Measurements from ENCODE around the gene MTUS2. TPM values are rescaled to one million over a fixed set of nuclear protein-coding genes. Genes with fewer than 3 reads are reported as not detected.
A peak's percentile ranks its signal among the peaks of the same experiment; 100 is the strongest.

Gene MTUS2
- total and polyA plus RNA-seq, 2 donors (not counting 3 experiments of a cell fraction or from before 2014, with no cell fraction given) = not detected

GRCh38 chr13:28819735-28820098 lies 422 bp upstream of the MTUS2 start:
- no peak overlapping the region for H3K4me3 ChIP-seq (replicated peaks in 1 of 3; ENCODE audit: insufficient read depth in 1 of 3, low read depth in 1 of 3, low read length in 3 of 3)

GRCh38 chr13:28822151-28822550 lies 2.0 kb downstream of the MTUS2 start:
- no peak for FAIRE-seq
- POLR2A ChIA-PET = no interaction called here

More at GRCh38 chr13:28819735-28820098, 422 bp upstream of the MTUS2 start:
- Histone ChIP-seq H3K36me3 (ENCODE audit: control insufficient read depth in 2 of 2, extremely low read depth in 1 of 2, insufficient read depth in 2 of 2, low read length in 2 of 2) (no peaks in the 10 kb centered on the region), H3K79me2 (ENCODE audit: control insufficient read depth, insufficient read depth, low read length) (no peaks in the 10 kb centered on the region), H3K9me1 (replicated peaks; ENCODE audit: control insufficient read depth, extremely low read depth, insufficient read depth, low read length) (no peaks in the 10 kb centered on the region), H3K4me1 (ENCODE audit: control insufficient read depth, extremely low read depth, insufficient read depth, low read length) (peaks cover 10% of the 10 kb centered on the region), H4K20me1 (replicated peaks; ENCODE audit: control insufficient read depth, extremely low read depth, insufficient read depth, low read length) (no peaks in the 10 kb centered on the region), H2AFZ (ENCODE audit: low read depth, low read length) (peak overlapping the region; percentile 53), H3K27ac (ENCODE audit: insufficient read depth, low read depth, low read length) (no peak overlapping the region), H3K27me3 (ENCODE audit: control insufficient read depth in 2 of 2, insufficient read depth in 2 of 2, low read length in 2 of 2) (peaks cover 19 to 34% of the 10 kb centered on the region in 2 experiments), H3K4me2 (ENCODE audit: insufficient read depth, low read length) (no peak overlapping the region), H3K9me3 (replicated peaks; ENCODE audit: control insufficient read depth, insufficient read depth, low read length) (no peaks in the 10 kb centered on the region), H3K9ac (replicated peaks; ENCODE audit: extremely low read depth, insufficient read depth, low read length) (no peak overlapping the region)
- FAIRE-seq (no peak), DNase-seq (ENCODE audit: low read depth, low spot score) (peak; percentile 40)
- intact Hi-C loops (cut with micrococcal nuclease) = loop anchor here (5.0 kb wide), 1 partner anchor 543 kb away; no protein-coding TSS in a partner anchor
- TF ChIP-seq JUN (IDR thresholded peaks at IDR 0.05; ENCODE audit: borderline replicate concordance, insufficient read depth, insufficient read length, low read depth) (no peak), CTCF (IDR thresholded peaks at IDR 0.05; ENCODE audit: extremely low read depth in 1 of 2, insufficient read depth in 1 of 2, low read depth in 1 of 2, low read length in 2 of 2) (peak in 1 of 2 donors; percentile 45)
- ChIA-PET CTCF (interaction anchor here (0.6 to 1.7 kb wide), 7 partner anchors 20 to 551 kb away, joined by 3 to 6 read pairs (median 4); partner anchors contain the start of gene SLC46A3), POLR2A (no interaction called here)
- dilution Hi-C loops (cut with MboI; ENCODE audit: extremely low pct_ligation_motif_present, low sequenced_read_pairs) = no loop called here
- BruUV-seq (replicated peaks) = no TSS peak

More at GRCh38 chr13:28822151-28822550, 2.0 kb downstream of the MTUS2 start:
- no TSS peak for BruUV-seq (replicated peaks)
- dilution Hi-C loops (cut with MboI; ENCODE audit: extremely low pct_ligation_motif_present, low sequenced_read_pairs) (no loop called here), intact Hi-C loops (cut with micrococcal nuclease) (loop anchor here (5.0 kb wide), 1 partner anchor 540 kb away; no protein-coding TSS in a partner anchor)
- Histone ChIP-seq H3K4me3 (replicated peaks in 1 of 3; ENCODE audit: insufficient read depth in 1 of 3, low read depth in 1 of 3, low read length in 3 of 3) (no peak overlapping the region), H3K79me2 (ENCODE audit: control insufficient read depth, insufficient read depth, low read length) (no peaks in the 10 kb centered on the region), H3K4me2 (ENCODE audit: insufficient read depth, low read length) (no peak overlapping the region), H3K9ac (replicated peaks; ENCODE audit: extremely low read depth, insufficient read depth, low read length) (no peak overlapping the region), H2AFZ (ENCODE audit: low read depth, low read length) (no peak overlapping the region), H3K36me3 (ENCODE audit: control insufficient read depth in 2 of 2, extremely low read depth in 1 of 2, insufficient read depth in 2 of 2, low read length in 2 of 2) (no peaks in the 10 kb centered on the region), H3K9me3 (replicated peaks; ENCODE audit: control insufficient read depth, insufficient read depth, low read length) (no peaks in the 10 kb centered on the region), H4K20me1 (replicated peaks; ENCODE audit: control insufficient read depth, extremely low read depth, insufficient read depth, low read length) (no peaks in the 10 kb centered on the region), H3K27me3 (ENCODE audit: control insufficient read depth in 2 of 2, insufficient read depth in 2 of 2, low read length in 2 of 2) (peaks cover 18 to 36% of the 10 kb centered on the region in 2 experiments), H3K27ac (ENCODE audit: insufficient read depth, low read depth, low read length) (no peak overlapping the region), H3K4me1 (ENCODE audit: control insufficient read depth, extremely low read depth, insufficient read depth, low read length) (peaks cover 10% of the 10 kb centered on the region), H3K9me1 (replicated peaks; ENCODE audit: control insufficient read depth, extremely low read depth, insufficient read depth, low read length) (no peaks in the 10 kb centered on the region)
- CTCF ChIA-PET = no interaction called here
- DNase-seq (ENCODE audit: low read depth, low spot score) = no peak
- no peak for TF ChIP-seq POLR2A (IDR thresholded peaks at IDR 0.05; ENCODE audit: low read depth, low read length)
- TF ChIP-seq GATA2 (IDR thresholded peaks at IDR 0.05; ENCODE audit: insufficient read depth, insufficient read length, low read depth, low read length) = no peak
- no peak for TF ChIP-seq EZH2 (IDR thresholded peaks at IDR 0.05; ENCODE audit: borderline replicate concordance, low read depth, low read length, severe bottlenecking)
- no peak for TF ChIP-seq JUN (IDR thresholded peaks at IDR 0.05; ENCODE audit: borderline replicate concordance, insufficient read depth, insufficient read length, low read depth)
- TF ChIP-seq CTCF (IDR thresholded peaks at IDR 0.05; ENCODE audit: extremely low read depth in 1 of 2, insufficient read depth in 1 of 2, low read depth in 1 of 2, low read length in 2 of 2) = no peak
- TF ChIP-seq FOS (IDR thresholded peaks at IDR 0.05; ENCODE audit: borderline replicate concordance, insufficient read depth, low read length) = no peak
- no peak for TF ChIP-seq POLR2AphosphoS5 (IDR thresholded peaks at IDR 0.05; ENCODE audit: insufficient read depth, low read depth, low read length)
- TF ChIP-seq MAX (IDR thresholded peaks at IDR 0.05; ENCODE audit: insufficient read depth, insufficient read length) = no peak
- TF ChIP-seq MYC (IDR thresholded peaks at IDR 0.05; ENCODE audit: low read depth, low read length) = no peak
